ENCODE measurements around the gene TSPAN7. TPM values are rescaled to one million over a fixed set of nuclear protein-coding genes. Genes with fewer than 3 reads are reported as not detected.

Gene TSPAN7
- polyA plus RNA-seq, 2 of the 4 experiments (the other 2 are of a cell fraction) = 2.5 to 6.1 TPM

DNA sequence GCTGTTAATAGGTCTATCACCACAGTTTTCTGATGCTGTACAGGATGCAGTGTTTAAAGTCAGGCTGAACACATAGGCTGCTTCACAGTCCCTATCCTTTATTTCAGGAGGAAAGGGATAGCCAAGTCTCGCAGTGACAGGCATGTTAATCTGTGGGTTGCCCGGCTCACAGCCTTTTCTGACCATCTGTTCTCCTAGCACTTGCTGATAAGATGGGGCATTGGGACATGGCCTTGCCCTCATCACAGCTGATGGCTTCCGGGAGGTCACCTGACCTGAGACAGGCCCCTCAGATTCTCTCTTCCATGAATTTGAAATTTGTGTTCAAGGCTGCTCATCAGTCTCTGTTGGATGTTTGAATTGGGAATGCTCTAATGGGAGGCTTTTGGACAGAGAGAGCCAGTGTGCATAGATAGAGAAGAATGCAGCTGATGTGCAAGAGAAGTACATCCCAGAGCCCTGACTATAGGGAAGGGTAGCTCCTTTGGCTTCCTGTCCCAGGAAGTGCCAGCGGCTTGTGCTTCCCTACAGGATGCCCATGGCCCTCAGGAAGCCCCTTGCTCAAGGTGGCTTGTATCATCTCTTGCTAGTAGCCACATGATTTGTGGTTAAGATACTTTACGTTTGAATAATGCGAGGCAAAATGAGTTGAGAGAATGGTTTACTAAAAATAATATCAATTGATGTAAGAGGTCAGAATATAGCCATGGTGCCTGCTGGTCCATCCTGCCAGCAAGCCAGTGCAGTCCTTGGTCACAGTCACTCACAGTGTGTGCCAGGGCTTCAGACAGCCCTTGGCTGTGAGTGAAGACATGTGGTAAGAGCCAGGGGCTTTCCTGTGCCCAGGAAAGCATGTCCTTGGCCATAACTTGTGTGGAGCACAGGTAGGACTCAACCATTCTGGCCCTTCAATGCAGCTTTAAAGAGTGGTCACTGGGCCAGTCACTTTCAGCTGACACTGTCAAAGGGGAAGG is 88.6 kb downstream of the TSPAN7 start:
- 70% methylated on average over 5 of the region's 6 CpGs for WGBS (ENCODE audit: missing lambda C conversion rate)
- no peak overlapping the region for H3K4me3 ChIP-seq

DNA sequence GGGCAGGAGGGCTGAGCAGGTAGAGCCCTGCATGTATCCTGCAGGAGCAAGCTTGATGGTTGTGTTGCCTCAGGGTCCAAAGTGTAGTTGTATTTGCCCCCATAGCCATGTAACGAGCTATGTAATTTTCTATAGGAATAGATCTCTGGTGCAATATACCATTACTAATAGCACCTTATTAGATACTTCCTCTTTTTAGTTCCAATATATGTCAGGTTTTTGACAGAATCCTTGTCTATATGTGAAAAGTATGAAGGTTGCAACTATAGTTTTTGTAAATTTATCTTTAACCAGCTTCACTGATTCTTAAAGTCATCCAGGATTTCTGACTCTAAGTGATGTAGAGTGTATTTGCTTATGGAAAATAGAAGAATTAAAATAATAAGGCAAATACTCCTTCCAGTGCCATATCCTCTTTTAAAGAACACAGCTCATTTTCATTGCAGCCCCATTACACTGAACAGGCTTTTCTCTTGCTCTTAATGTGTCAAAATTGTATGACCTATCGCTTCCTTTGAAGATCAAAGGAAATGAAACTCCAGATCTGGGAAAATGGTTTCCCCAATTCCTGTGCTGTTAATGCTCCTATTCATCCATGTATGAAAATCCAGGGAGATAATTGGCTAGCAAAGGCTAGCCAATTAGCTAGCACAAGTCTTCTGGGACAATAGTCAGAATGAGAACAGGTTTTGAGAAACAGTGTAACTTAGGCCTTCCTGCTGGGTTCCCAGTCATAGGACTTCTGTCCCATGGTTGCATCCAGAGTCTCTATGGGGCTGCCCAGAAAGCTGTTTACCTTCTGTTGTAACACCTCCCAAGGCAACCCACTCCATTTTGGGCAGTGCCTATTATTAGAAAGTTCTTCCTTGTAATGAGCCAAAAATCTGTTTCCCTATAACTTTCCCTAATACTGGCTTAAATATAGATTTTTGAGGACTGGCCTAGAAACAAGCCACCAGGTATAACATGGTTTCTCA is 90.6 kb downstream of the TSPAN7 start:
- no peak for FAIRE-seq
- ChIA-PET CTCF (no interaction called here), POLR2A (no interaction called here)
- Histone ChIP-seq H3K4me2 (no peak overlapping the region), H3K27ac (no peak overlapping the region), H3K4me1 (no peaks in the 10 kb centered on the region), H3K4me3 (no peak overlapping the region), H3K9me3 (no peaks in the 10 kb centered on the region)
- no peak for DNase-seq (ENCODE audit: low read depth in 1 of 2, low spot score in 1 of 2)
- ATAC-seq = no peak
- WGBS (ENCODE audit: missing lambda C conversion rate) = 86% methylated on average over 2 of the region's 2 CpGs
- no peak for TF ChIP-seq PHF8 (IDR thresholded peaks at IDR 0.05; ENCODE audit: borderline replicate concordance, low read depth)
- no peak for TF ChIP-seq FOSB (CRISPR knock-in tag; IDR thresholded peaks at IDR 0.05)
- TF ChIP-seq, protein P1, sequence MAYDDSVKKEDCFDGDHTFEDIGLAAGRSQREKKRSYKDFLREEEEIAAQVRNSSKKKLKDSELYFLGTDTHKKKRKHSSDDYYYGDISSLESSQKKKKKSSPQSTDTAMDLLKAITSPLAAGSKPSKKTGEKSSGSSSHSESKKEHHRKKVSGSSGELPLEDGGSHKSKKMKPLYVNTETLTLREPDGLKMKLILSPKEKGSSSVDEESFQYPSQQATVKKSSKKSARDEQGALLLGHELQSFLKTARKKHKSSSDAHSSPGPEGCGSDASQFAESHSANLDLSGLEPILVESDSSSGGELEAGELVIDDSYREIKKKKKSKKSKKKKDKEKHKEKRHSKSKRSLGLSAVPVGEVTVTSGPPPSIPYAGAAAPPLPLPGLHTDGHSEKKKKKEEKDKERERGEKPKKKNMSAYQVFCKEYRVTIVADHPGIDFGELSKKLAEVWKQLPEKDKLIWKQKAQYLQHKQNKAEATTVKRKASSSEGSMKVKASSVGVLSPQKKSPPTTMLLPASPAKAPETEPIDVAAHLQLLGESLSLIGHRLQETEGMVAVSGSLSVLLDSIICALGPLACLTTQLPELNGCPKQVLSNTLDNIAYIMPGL (CRISPR knock-in tag; IDR thresholded peaks at IDR 0.05; ENCODE audit: borderline replicate concordance) = no peak
- TF ChIP-seq, protein P2, sequence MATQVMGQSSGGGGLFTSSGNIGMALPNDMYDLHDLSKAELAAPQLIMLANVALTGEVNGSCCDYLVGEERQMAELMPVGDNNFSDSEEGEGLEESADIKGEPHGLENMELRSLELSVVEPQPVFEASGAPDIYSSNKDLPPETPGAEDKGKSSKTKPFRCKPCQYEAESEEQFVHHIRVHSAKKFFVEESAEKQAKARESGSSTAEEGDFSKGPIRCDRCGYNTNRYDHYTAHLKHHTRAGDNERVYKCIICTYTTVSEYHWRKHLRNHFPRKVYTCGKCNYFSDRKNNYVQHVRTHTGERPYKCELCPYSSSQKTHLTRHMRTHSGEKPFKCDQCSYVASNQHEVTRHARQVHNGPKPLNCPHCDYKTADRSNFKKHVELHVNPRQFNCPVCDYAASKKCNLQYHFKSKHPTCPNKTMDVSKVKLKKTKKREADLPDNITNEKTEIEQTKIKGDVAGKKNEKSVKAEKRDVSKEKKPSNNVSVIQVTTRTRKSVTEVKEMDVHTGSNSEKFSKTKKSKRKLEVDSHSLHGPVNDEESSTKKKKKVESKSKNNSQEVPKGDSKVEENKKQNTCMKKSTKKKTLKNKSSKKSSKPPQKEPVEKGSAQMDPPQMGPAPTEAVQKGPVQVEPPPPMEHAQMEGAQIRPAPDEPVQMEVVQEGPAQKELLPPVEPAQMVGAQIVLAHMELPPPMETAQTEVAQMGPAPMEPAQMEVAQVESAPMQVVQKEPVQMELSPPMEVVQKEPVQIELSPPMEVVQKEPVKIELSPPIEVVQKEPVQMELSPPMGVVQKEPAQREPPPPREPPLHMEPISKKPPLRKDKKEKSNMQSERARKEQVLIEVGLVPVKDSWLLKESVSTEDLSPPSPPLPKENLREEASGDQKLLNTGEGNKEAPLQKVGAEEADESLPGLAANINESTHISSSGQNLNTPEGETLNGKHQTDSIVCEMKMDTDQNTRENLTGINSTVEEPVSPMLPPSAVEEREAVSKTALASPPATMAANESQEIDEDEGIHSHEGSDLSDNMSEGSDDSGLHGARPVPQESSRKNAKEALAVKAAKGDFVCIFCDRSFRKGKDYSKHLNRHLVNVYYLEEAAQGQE (IDR thresholded peaks at IDR 0.05) = no peak
- TF ChIP-seq, protein P3, sequence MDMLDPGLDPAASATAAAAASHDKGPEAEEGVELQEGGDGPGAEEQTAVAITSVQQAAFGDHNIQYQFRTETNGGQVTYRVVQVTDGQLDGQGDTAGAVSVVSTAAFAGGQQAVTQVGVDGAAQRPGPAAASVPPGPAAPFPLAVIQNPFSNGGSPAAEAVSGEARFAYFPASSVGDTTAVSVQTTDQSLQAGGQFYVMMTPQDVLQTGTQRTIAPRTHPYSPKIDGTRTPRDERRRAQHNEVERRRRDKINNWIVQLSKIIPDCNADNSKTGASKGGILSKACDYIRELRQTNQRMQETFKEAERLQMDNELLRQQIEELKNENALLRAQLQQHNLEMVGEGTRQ (IDR thresholded peaks at IDR 0.05) = no peak
- no peak for TF ChIP-seq EHMT2 (IDR thresholded peaks at IDR 0.05; ENCODE audit: low read depth)
- TF ChIP-seq ESRRA (IDR thresholded peaks at IDR 0.05; ENCODE audit: borderline replicate concordance, low read length) = no peak
- TF ChIP-seq EHF (CRISPR knock-in tag; IDR thresholded peaks at IDR 0.05) = no peak
- TF ChIP-seq, protein P4, sequence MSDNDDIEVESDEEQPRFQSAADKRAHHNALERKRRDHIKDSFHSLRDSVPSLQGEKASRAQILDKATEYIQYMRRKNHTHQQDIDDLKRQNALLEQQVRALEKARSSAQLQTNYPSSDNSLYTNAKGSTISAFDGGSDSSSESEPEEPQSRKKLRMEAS (IDR thresholded peaks at IDR 0.05) = no peak
- TF ChIP-seq, protein P5, sequence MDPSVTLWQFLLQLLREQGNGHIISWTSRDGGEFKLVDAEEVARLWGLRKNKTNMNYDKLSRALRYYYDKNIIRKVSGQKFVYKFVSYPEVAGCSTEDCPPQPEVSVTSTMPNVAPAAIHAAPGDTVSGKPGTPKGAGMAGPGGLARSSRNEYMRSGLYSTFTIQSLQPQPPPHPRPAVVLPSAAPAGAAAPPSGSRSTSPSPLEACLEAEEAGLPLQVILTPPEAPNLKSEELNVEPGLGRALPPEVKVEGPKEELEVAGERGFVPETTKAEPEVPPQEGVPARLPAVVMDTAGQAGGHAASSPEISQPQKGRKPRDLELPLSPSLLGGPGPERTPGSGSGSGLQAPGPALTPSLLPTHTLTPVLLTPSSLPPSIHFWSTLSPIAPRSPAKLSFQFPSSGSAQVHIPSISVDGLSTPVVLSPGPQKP (IDR thresholded peaks at IDR 0.05; ENCODE audit: low read depth, low read length) = no peak

More for the DNA sequence above, 88.6 kb downstream of the TSPAN7 start:
- TF ChIP-seq, protein P2 (IDR thresholded peaks at IDR 0.05) = no peak
- TF ChIP-seq TP53 (CRISPR knock-in tag; IDR thresholded peaks at IDR 0.05) (no peak), HOXB13 (CRISPR knock-in tag; IDR thresholded peaks at IDR 0.05; ENCODE audit: low read depth) (no peak), NPAS2 (CRISPR knock-in tag; IDR thresholded peaks at IDR 0.05; ENCODE audit: borderline replicate concordance) (no peak), EHF (CRISPR knock-in tag; IDR thresholded peaks at IDR 0.05) (no peak), GATA3 (IDR thresholded peaks at IDR 0.05; ENCODE audit: borderline replicate concordance) (no peak), MYC (IDR thresholded peaks at IDR 0.05; ENCODE audit: borderline replicate concordance, low read length) (no peak), FOXS1 (CRISPR knock-in tag; IDR thresholded peaks at IDR 0.05) (no peak), JUNB (IDR thresholded peaks at IDR 0.05) (no peak), RFX5 (IDR thresholded peaks at IDR 0.05) (no peak), EP300 (IDR thresholded peaks at IDR 0.05) (no peak)
- TF ChIP-seq, protein P5 (IDR thresholded peaks at IDR 0.05; ENCODE audit: low read depth, low read length) = no peak
- POLR2A ChIA-PET = no interaction called here
- CTCF ChIA-PET = no interaction called here
- Histone ChIP-seq H3K27ac (no peak overlapping the region), H3K9me3 (no peaks in the 10 kb centered on the region), H3K4me2 (no peak overlapping the region), H3K4me1 (no peaks in the 10 kb centered on the region)
- FAIRE-seq (no peak), ATAC-seq (no peak), DNase-seq (ENCODE audit: low read depth in 1 of 2, low spot score in 1 of 2) (no peak)

All from A549 (cell line).